HG03520 (cell line): ENCODE measurements around the gene CERS4.
A peak's percentile ranks its signal among the peaks of the same experiment; 100 is the strongest.
"Not testable (repeated sequence)": the region's sequence is repeated elsewhere in the genome, so short reads cannot be mapped to it uniquely, and the experiment has no call there.

Source experiments
- ATAC-seq: cut with Tn5 transposase; IDR thresholded peaks from one replicate; pipeline ENCODE4 v1.9.1; 2021; ENCODE audit warnings: mild to moderate bottlenecking, moderate library complexity; ENCODE audit not compliant: unreplicated experiment

Gene CERS4

GRCh38 chr19:8208922-8209461 is at the start of gene CERS4:
TSS of gene CERS4 (plus strand) at chr19:8209370. CDS start at chr19:8251077, 41,707 bp downstream.
- peak; percentile 41 for ATAC-seq

GRCh38 chr19:8161135-8161646 is 48.0 kb upstream of the CERS4 start:
- ATAC-seq = no peak

GRCh38 chr19:8163759-8164158 is 45.4 kb upstream of the CERS4 start:
- ATAC-seq = no peak

- ATAC-seq = no peak
Observed at GRCh38 chr19:8167985-8168384, 41.2 kb upstream of the CERS4 start.

- no peak for ATAC-seq
Observed at GRCh38 chr19:8168537-8168936, 40.6 kb upstream of the CERS4 start.

- ATAC-seq = no peak
Observed at GRCh38 chr19:8174706-8175105, 34.5 kb upstream of the CERS4 start.

GRCh38 chr19:8180018-8180417 is 29.2 kb upstream of the CERS4 start:
- no peak for ATAC-seq

GRCh38 chr19:8184274-8184673 is 24.9 kb upstream of the CERS4 start:
- ATAC-seq = no peak

GRCh38 chr19:8185343-8186068 is 23.7 kb upstream of the CERS4 start:
- no peak for ATAC-seq

GRCh38 chr19:8192221-8192820 is 16.8 kb upstream of the CERS4 start:
- ATAC-seq = no peak

- ATAC-seq = no peak
Observed at GRCh38 chr19:8194528-8195267, 14.5 kb upstream of the CERS4 start.

GRCh38 chr19:8196271-8196927 is 12.8 kb upstream of the CERS4 start:
- no peak for ATAC-seq

GRCh38 chr19:8203288-8204120 is 5.7 kb upstream of the CERS4 start:
- not testable (repeated sequence) for ATAC-seq

GRCh38 chr19:8204961-8205360 is 4.2 kb upstream of the CERS4 start:
- ATAC-seq = no peak

GRCh38 chr19:8206147-8207087 is 2.8 kb upstream of the CERS4 start:
- no peak for ATAC-seq

GRCh38 chr19:8207326-8207725 is 1.8 kb upstream of the CERS4 start:
- ATAC-seq = not testable (repeated sequence)

- ATAC-seq = no peak
Observed at GRCh38 chr19:8208119-8208921, 850 bp upstream of the CERS4 start.
